ENCODE data around the gene SPX.

GRCh38 chr12:21543151-21543550 is 17.1 kb downstream of the SPX start:
- TF ChIP-seq TEAD4 (IDR thresholded peaks at IDR 0.05; ENCODE audit: low read depth, low read length) (no peak), CTCF (IDR thresholded peaks at IDR 0.05; ENCODE audit: control extremely low read depth in 1 of 3, insufficient read depth in 1 of 3, low read depth in 1 of 3, low read length in 3 of 3) (no peak), BRCA1 (IDR thresholded peaks at IDR 0.05; ENCODE audit: low read depth, low read length) (no peak), SRF (IDR thresholded peaks at IDR 0.05; ENCODE audit: low read depth, low read length) (no peak), E2F6 (IDR thresholded peaks at IDR 0.05) (no peak)

Measured in H1 (cell line).